GM12891 (cell line): Measurements from ENCODE around the gene NPL.

Source experiments
- POLR2A ChIP-seq: IDR thresholded peaks from 2 replicates; pipeline ENCODE4 v1.6.1; 2011; ENCODE audit warnings: low read depth, low read length, control low read depth
- POLR2AphosphoS5 ChIP-seq: IDR thresholded peaks from 2 replicates; pipeline ENCODE4 v1.6.1; 2011; ENCODE audit warnings: low read depth, low read length, control low read depth
- SPI1 ChIP-seq: IDR thresholded peaks from 2 replicates; pipeline ENCODE4 v1.6.1; 2011; ENCODE audit warnings: low read depth, low read length, control low read depth
- TAF1 ChIP-seq: IDR thresholded peaks from 2 replicates; pipeline ENCODE4 v1.6.1; 2011; ENCODE audit warnings: low read depth, low read length, control low read depth

- no peak for TF ChIP-seq POLR2A
- TF ChIP-seq SPI1: no peak
- TF ChIP-seq TAF1: no peak
- no peak for TF ChIP-seq POLR2AphosphoS5
Measured at GRCh38 chr1:182770232-182770631, 19.3 kb upstream of the NPL start.
